Glutamatergic neuron (in vitro differentiated cells): ENCODE measurements around the gene NUDT16L1. TPM values are rescaled to one million over a fixed set of nuclear protein-coding genes. Genes with fewer than 3 reads are reported as not detected.

Experiments
- DNase-seq: peaks from one replicate; pipeline ENCODE4 v3.0.0; 2022
- H3K27ac Mint-ChIP-seq: one replicate; pipeline ENCODE4 v1.8.0; 2020; ENCODE audit warnings: mild to moderate bottlenecking, mixed read lengths, inconsistent platforms; ENCODE audit not compliant: unreplicated experiment
- H3K27me3 Mint-ChIP-seq: one replicate; pipeline ENCODE4 v1.8.0; 2020; ENCODE audit warnings: mild to moderate bottlenecking, moderate library complexity, mixed read lengths, inconsistent platforms; ENCODE audit not compliant: unreplicated experiment
- H3K36me3 Mint-ChIP-seq: one replicate; pipeline ENCODE4 v1.8.0; 2020; ENCODE audit warnings: mild to moderate bottlenecking, mixed read lengths, inconsistent platforms; ENCODE audit not compliant: unreplicated experiment
- H3K4me1 Mint-ChIP-seq: one replicate; pipeline ENCODE4 v1.8.0; 2020; ENCODE audit warnings: mild to moderate bottlenecking, low read depth, mixed read lengths, inconsistent platforms; ENCODE audit not compliant: unreplicated experiment
- H3K4me3 Mint-ChIP-seq: one replicate; pipeline ENCODE4 v1.8.0; 2020; ENCODE audit warnings: mild to moderate bottlenecking, mixed read lengths, inconsistent platforms; ENCODE audit not compliant: unreplicated experiment
- H3K9me3 Mint-ChIP-seq: one replicate; pipeline ENCODE4 v1.8.0; 2020; ENCODE audit warnings: mild to moderate bottlenecking, moderate library complexity, mixed read lengths, inconsistent platforms; ENCODE audit not compliant: unreplicated experiment
- CTCF ChIP-seq: fragments of 200-600 bp; sonication (generic); IDR thresholded peaks from one replicate; pipeline ENCODE4 v1.5.0; 2021; ENCODE audit not compliant: partially characterized antibody, unreplicated experiment
- total RNA-seq: library from RNA; stranded (reverse); fragmentation: NEBNext Ultra II Directional; extraction: Animal tissue kit (Norgen Biotek cat#: 25700); gene quantifications from one replicate; pipeline ENCODE4 v1.2.1, GENCODE V29; 2021; ENCODE audit not compliant: unreplicated experiment

The NUDT16L1 gene
- total RNA-seq, 1 donor from 2014 or later: 34.3 TPM

GRCh38 chr16:4656695-4657686, 36.4 kb upstream of the NUDT16L1 start:
- Mint-ChIP-seq H3K4me3 (no peak overlapping the region), H3K36me3 (no peaks in the 10 kb centered on the region), H3K9me3 (peaks cover 3% of the 10 kb centered on the region), H3K27me3 (peaks cover 7% of the 10 kb centered on the region), H3K4me1 (peaks cover 9% of the 10 kb centered on the region), H3K27ac (no peak overlapping the region)
- TF ChIP-seq CTCF: no peak
- DNase-seq: no peak

GRCh38 chr16:4659363-4660353, 33.7 kb upstream of the NUDT16L1 start:
- no peak overlapping the region for H3K4me3 Mint-ChIP-seq

GRCh38 chr16:4660454-4661007, 32.8 kb upstream of the NUDT16L1 start:
- H3K27me3 Mint-ChIP-seq: peaks cover 8% of the 10 kb centered on the region
- DNase-seq: no peak
- no peaks in the 10 kb centered on the region for H3K9me3 Mint-ChIP-seq
- H3K4me3 Mint-ChIP-seq: no peak overlapping the region
- peaks cover 19% of the 10 kb centered on the region for H3K4me1 Mint-ChIP-seq
- H3K36me3 Mint-ChIP-seq: no peaks in the 10 kb centered on the region
- no peak for TF ChIP-seq CTCF
- no peak overlapping the region for H3K27ac Mint-ChIP-seq

More at GRCh38 chr16:4659363-4660353, 33.7 kb upstream of the NUDT16L1 start:
- H3K9me3 Mint-ChIP-seq: peaks cover 3% of the 10 kb centered on the region
- TF ChIP-seq CTCF: no peak
- H3K27me3 Mint-ChIP-seq: peaks cover 8% of the 10 kb centered on the region
- DNase-seq: no peak
- no peaks in the 10 kb centered on the region for H3K36me3 Mint-ChIP-seq
- H3K4me1 Mint-ChIP-seq: peaks cover 20% of the 10 kb centered on the region
- no peak overlapping the region for H3K27ac Mint-ChIP-seq

GRCh38 chr16:4661661-4662060, 31.7 kb upstream of the NUDT16L1 start:
- H3K4me1 Mint-ChIP-seq: peaks cover 13% of the 10 kb centered on the region
- H3K36me3 Mint-ChIP-seq: no peaks in the 10 kb centered on the region
- no peak overlapping the region for H3K4me3 Mint-ChIP-seq
- H3K9me3 Mint-ChIP-seq: no peaks in the 10 kb centered on the region
- DNase-seq: no peak
- no peak overlapping the region for H3K27ac Mint-ChIP-seq
- peaks cover 6% of the 10 kb centered on the region for H3K27me3 Mint-ChIP-seq
- TF ChIP-seq CTCF: no peak
